HG02852 (cell line): ENCODE data around the gene HELZ2.

Experiments used
- ATAC-seq: cut with Tn5 transposase; IDR thresholded peaks from one replicate; pipeline ENCODE4 v1.9.1; 2021; ENCODE audit warnings: mild to moderate bottlenecking, moderate library complexity; ENCODE audit not compliant: unreplicated experiment

The HELZ2 gene

DNA sequence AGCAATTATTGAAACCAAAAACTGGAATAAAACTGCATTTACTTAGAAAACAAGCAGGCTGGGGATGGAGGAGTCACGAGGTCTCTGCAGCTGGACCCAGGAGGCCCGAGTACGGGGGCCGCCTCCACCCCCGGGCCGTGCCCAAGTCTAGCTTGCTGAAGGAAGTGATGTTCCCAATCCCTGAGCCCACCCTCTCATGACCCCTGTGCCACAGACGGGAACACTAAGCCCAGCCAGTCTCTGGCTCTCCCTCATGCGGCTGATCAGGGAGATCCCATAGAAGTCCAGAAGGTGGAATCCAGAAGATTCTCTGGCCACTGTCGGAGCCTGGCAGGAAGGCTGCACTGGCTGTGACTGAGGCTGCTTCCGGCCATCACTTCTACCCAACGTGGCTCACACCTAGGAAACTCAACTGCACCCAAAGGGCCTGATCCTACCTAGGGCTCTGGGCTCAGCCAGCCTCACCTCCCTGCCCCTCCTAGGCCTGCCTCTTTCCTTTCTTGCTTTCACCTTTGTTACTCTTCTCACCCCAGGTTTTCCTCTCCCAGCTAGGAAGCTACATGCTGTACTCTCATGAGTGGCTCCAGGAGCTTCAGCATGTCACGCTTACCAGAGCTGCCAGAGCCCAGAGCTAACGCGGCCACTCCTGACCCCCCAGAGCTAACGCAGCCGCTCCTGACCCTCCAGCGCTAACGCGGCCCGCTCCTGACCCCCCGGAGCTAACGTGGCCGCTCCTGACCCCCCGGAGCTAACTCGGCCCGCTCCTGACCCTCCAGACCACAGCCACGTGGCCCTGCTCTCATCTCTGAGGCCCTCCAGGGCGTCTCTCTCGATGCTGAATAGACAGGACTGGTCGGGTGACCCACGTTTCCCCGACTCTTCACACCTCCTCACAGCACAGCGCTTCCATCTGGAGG, 24.7 kb upstream of the HELZ2 start:
- no peak for ATAC-seq

DNA sequence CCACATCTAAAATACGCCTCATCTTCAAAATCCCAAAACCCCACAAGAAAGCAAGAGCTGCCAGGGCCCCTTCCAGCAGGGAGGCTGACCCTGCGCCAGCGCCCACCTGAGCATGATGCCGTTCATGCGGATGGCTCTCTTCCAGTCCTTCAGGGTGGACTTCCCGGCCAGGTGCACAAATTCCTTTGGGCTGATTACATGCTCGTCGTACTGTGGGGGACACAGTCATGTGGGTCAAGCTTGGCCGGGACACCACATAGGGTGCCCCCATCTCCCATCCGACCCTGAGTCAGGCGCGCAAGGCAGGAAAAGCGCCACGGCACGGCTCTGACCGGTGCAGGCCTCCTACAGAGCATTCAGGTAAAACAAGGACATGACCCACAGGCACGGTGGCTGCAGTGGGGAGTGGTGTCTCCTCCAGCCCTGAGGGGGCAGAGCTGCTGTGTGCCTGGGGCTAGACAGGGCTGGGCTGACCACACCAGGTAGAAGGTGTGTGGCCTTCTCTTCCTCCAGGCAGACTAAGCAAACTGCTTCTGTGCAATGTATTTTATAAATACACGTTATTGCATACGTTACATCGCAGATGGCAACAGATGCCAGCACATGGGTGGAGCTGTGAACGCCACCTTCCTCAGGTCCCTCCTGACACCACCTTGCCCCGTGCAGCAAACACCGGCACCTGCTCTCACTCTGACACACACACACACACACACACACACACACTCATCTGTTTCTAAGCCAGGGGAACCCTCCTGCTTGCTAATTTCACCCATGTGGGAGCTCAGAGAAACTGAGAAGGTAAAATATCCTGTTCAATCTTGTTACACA, 23.8 kb upstream of the HELZ2 start:
- no peak for ATAC-seq

GRCh38 chr20:63596423-63596822, 22.4 kb upstream of the HELZ2 start:
- ATAC-seq, result no peak

DNA sequence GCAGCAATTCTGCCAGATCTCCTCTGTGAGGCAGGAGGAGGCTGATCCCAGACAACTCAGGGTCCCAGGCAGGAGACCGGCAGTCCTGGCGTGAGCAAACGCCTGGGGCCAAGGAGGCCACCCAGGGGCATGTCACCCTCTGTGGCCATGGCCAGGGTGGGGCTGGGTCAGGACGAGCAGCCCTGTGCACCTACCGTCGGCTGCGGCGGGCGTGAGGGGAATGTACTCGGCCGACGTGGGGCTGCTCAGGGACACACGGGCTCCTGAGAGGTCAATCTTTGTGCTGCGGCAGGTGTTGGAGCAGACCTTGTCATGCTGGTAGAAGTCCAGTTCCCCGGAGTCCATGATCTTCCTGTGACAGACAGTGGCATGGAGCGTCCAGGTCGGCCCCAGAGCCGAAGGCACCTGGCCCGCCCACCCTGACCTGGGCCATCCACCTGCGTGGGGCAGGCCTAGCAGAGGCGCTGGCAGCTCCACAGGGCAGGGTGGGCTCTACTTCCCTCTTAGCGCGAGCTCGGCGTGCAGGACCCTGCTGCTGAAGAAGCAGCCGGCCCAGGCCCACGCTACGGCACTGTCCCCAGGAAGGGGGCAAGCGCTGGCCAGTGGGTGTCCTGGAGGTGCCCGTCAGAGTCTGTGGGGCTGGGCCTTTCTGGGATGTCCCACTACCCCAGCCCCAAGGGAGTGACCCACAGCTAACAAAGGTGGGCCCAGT, 21.5 kb upstream of the HELZ2 start:
- no peak for ATAC-seq

DNA sequence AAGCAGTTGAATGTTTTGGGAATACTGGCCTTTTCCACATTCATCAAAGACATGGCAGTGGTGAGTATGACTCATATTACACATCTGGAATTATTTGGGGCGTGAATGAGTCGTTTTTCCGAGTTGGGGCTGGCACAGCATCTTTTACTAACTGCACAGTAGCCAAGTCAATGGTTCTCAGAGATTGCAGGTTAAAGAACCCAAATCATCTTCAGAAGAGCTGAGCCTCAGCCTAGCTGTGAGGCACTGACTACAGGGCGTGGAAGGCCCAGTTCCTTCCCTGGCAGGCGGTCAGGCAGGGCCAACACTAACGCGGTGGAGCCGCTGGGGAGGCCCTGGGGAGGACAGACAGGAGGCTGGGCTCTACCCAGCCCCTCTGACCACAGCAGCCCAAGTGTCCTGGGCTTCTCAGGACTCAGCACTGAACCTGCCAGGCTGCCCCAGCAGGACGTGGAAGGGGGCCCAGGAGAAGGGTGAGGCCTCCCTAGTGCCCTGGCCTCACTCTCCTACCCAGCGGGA, 20.1 kb upstream of the HELZ2 start:
- no peak for ATAC-seq

DNA sequence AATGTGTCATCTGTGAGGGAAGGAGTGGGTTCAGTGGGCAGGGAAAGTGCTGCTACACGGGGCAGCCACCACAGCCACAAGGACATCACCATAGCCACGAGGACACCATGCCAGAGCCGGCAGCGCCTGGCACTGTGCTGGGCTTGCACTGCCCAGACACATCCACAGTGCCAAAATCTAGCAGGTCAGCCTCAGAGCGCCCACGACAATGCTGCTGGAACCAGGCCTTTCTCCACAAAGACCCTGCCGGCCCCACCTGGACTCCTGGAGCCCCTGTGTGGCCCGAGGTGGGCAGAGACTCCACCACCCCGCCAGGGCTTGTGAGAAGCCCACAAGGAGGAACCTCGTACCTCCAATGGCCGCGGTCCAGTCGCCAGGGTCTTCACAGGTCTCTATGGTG, 18.6 kb upstream of the HELZ2 start:
- no peak for ATAC-seq

DNA sequence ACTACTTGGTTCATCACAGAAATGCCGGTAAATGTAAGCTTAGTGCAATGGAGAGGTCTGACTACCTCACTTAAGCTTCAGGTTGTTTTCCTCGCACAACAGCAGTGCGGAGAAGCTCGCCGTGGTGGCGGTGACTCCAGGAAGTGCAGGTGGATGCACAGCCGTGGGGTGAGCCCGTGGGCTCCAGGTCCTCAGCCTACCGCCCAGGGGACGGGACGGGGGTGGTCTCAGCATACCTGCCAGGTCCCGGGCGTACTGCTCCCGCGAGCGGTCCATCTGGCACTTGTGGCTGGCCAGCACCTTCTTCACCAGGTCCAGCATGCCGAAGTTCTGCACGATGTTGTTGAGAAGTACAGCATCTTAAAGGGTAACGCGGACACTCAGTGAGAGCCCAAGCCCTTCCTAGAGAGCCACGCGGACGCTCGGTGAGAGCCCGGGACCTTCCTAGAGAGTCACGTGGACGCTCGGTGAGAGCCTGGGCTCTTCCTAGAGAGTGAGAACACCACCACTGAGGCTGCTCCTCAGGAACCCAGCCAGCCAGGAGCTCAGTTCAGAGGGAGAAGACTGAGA, 17.8 kb upstream of the HELZ2 start:
- ATAC-seq, result no peak

DNA sequence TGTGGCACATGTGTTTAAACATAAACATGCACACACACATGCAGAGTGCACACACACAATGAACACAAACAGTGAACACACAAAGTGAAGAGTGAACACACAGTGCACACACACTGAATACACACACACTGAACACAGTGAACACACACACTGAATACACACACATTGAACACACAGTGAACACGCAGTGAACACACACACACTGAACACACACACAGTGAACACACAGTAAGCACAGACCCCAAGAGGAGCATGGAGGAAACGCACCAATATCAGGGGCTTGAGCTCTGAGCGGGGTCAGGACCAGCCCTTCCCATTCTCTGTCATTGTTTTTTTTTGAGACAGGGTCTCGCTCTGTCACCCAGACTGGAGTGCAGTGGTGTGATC, 17.1 kb upstream of the HELZ2 start:
- ATAC-seq, result no peak

DNA sequence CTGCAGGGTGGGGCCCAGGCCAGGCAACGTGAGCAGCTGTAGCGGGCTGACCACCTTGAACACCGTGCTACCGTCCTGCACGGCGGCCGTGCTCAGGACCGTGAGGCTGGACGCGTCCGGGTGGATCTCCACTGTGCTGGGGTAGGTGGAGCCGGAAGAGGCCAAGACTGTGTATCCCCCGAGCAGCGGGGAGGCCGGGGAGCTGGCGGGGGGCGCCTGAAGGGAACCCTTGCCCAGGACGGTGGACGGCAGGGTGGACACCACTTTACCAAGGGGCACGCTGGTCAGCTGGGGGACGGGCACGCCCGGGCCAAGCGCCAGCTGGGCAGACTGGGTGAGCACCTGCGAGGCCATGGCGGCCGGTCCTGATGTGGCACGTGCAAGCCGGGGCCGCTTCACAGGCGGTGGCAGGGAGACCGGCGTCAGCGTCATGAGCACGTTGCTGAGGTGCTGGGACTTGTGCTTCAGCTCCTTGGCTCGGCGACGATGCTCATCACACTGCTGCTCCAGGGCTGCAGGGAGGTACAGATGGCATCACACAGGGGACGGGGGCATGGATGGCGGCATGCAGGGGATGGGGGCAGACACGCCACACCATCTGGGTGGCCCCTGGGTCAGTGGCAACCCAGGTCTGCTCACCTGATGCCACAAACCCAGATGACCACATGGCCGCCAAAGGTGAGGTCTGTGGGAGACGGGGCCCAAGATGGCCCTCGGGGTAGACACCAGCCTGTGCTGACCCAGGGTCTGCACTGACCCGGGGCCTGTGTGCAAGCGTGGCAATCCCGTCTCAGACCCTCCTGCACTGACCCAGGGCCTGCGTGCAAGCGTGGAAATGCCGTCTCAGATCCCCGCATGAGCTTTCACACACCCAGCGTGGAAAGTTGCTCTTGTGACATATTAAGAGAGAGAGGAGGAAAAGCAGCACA, 16.4 kb upstream of the HELZ2 start:
- no peak for ATAC-seq

- no peak for ATAC-seq
Observed at GRCh38 chr20:63589261-63590217, 15.5 kb upstream of the HELZ2 start.

- ATAC-seq, result no peak
Observed at GRCh38 chr20:63588641-63589041, 14.6 kb upstream of the HELZ2 start.

GRCh38 chr20:63587776-63588591, 13.9 kb upstream of the HELZ2 start:
- ATAC-seq, result no peak

DNA sequence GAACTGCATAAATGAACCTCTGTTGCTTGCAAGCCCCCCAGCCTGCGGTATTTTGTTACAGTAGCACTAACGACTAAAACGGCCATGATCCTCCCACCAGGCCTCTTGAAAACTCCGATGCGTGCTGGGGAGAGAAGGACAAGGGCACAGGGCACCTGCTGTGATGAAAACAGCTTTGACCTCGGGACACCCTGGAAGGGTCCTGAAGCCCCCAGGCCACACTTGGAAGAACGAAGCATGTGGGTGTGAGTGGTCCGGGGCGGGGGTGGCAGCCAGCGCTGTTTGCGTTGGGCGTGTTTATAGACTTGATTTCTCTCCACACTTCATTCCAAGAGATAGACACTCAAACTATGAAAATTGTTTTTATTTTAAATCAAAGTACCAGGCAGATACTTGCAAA, 13.2 kb upstream of the HELZ2 start:
- ATAC-seq, result no peak

DNA sequence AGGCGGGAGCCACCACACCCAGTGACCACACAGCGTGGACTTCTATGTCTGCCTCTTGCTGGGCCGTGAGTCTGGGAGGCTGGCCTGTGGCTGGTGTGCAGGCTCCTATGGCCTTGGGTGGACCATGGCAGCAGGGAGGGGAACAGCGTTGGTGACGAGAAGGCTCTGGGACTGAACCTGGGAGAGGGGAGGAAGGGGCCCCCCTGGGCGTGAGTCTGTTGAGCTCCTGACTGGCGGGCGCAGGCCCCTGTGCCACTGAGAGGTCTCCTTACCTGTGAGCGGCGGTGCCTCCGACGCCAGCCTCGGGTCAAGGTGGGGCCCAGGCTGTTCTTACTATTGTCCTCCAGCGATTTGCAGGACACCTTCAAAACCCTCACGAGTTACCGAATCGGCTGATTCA, 12.8 kb upstream of the HELZ2 start:
- ATAC-seq, result no peak

DNA sequence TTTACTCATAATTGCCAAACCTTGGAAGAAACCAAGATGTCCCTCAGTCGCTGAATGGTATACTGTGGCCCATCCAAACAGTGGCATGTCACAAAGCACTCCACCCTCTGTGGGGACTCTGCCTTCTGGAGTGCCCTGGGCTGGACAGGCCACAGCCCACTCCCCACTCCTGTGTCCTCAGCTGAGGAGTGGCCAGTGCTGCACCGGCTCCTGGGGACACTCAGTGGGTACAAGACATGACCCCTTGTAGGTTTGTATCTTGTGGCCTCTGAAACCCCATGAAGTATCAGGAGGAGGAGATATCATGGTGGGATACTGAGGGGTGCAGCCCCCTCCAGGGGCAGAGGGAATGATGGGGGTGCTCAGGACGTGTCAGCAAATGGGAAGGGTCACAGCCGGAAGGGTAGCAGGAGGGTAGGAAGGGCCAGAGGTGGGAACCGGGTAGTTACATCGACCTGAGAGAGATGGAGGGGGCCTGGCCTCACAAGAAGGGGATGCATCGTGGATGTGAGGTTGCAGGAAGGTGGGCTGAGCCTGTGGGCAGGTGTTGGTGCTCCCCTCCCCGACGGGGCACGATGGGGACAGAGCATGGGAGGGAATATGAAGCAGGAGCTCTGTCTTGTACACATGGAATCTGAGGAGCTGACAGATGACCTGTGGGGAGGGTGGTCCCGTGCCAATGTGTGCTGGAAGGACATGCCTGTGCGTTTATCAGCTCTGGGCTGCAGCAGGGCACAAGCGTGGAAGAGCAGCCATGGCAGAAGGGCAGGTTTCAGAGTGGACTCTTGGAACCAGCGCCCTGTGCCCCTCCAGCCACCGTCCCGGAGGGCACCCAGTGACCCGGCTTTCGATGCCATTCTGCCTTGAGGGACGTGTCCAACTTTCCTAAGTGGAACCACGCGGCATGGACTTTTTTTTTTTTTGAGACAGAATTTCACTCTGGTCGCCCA, 11.9 kb upstream of the HELZ2 start:
- ATAC-seq, result no peak

DNA sequence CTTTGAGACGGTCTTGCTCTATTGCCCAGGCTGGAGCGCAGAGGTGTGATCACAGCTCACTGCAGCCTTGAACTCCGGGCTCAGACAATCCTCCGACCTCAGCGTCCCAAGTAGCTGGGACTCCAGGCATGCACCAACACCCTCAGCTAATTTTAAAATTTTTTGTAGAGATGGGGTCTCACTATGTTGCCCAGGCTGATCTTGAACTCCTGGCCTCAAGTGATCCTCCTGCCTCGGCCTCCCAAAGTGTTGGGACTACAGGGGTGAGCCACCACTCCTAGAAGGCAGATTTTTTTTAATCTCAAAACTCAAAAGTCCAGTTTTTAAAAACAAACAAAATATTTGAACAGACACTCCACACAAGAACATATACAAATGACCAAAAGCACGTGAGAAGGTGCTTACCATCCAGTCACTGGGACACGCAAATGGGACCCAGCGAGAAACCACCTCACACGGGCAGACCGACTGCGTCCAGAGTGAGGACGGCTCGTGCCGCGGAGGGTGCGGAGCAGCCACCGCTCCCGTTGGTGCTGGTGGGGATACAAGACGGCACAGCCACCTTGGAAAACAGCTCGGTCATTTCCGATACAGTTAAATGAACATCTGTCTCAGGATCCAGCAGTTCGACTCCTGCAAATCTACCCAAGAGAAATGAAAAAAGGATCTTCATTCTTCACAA, 8.5 kb upstream of the HELZ2 start:
- no peak for ATAC-seq
